HEK293T (cell line): ENCODE results near the gene ZNF730.
"Not testable (repeated sequence)": the region's sequence is repeated elsewhere in the genome, so short reads cannot be mapped to it uniquely, and the experiment has no call there.

Source experiments
- CTCF ChIA-PET: fragments of 350-600 bp; formaldehyde crosslinking; extraction: SDS; loops from one replicate; lab custom pipeline; 2021; ENCODE audit warnings: antibody characterized with exemption, inconsistent platforms; lab: Yijun Ruan, JAX
- POLR2A ChIA-PET: fragments of 350-600 bp; formaldehyde crosslinking; extraction: SDS; loops from one replicate; lab custom pipeline; 2020; ENCODE audit warnings: antibody characterized with exemption, inconsistent platforms; lab: Yijun Ruan, JAX
- DNase-seq: peaks from one replicate; pipeline ENCODE4 v3.0.0; 2012; ENCODE audit warnings: mixed read lengths; ENCODE audit errors: extremely low spot score
- ARNT ChIP-seq: fragments of 450-650 bp; IDR thresholded peaks from 2 replicates; pipeline ENCODE4 v1.6.1; 2017; ENCODE audit warnings: mild to moderate bottlenecking
- BHLHE40 ChIP-seq: fragments of 450-650 bp; IDR thresholded peaks from 2 replicates; pipeline ENCODE4 v1.6.1; 2016; ENCODE audit warnings: mild to moderate bottlenecking, moderate library complexity, borderline replicate concordance
- CTBP1 ChIP-seq: fragments of 450-650 bp; IDR thresholded peaks from 2 replicates; pipeline ENCODE4 v1.6.1; 2016; ENCODE audit warnings: borderline replicate concordance
- ELF4 ChIP-seq: fragments of 450-650 bp; IDR thresholded peaks from 2 replicates; pipeline ENCODE4 v1.6.1; 2017; ENCODE audit warnings: antibody characterized with exemption
- FOXA1 ChIP-seq: fragments of 450-650 bp; IDR thresholded peaks from 2 replicates; pipeline ENCODE4 v1.6.1; 2016; ENCODE audit warnings: mild to moderate bottlenecking
- FOXK2 ChIP-seq: fragments of 450-650 bp; IDR thresholded peaks from 2 replicates; pipeline ENCODE4 v1.6.1; 2016; ENCODE audit warnings: mild to moderate bottlenecking
- FOXM1 ChIP-seq: fragments of 450-650 bp; IDR thresholded peaks from 2 replicates; pipeline ENCODE4 v1.6.1; 2017; ENCODE audit warnings: mild to moderate bottlenecking, borderline replicate concordance
- HDGF ChIP-seq: fragments of 450-650 bp; IDR thresholded peaks from 2 replicates; pipeline ENCODE4 v1.6.1; 2017; ENCODE audit warnings: antibody characterized with exemption, borderline replicate concordance
- L3MBTL2 ChIP-seq: fragments of 450-650 bp; conservative IDR thresholded peaks from 2 replicates; pipeline ENCODE4 v1.6.1; 2016; ENCODE audit warnings: mild to moderate bottlenecking
- LEF1 ChIP-seq: fragments of 450-650 bp; IDR thresholded peaks from 2 replicates; pipeline ENCODE4 v1.6.1; 2017; ENCODE audit warnings: mild to moderate bottlenecking, borderline replicate concordance
- NFRKB ChIP-seq: fragments of 450-650 bp; IDR thresholded peaks from 2 replicates; pipeline ENCODE4 v1.6.1; 2016; ENCODE audit warnings: mild to moderate bottlenecking, moderate library complexity
- SP1 ChIP-seq: fragments of 450-650 bp; IDR thresholded peaks from 2 replicates; pipeline ENCODE4 v1.6.1; 2017
- SUZ12 ChIP-seq: fragments of 450-650 bp; IDR thresholded peaks from 2 replicates; pipeline ENCODE4 v1.6.1; 2016; ENCODE audit warnings: mild to moderate bottlenecking
- TARDBP ChIP-seq: fragments of 450-650 bp; IDR thresholded peaks from 2 replicates; pipeline ENCODE4 v1.6.1; 2016
- ZNF384 ChIP-seq: fragments of 450-650 bp; IDR thresholded peaks from 2 replicates; pipeline ENCODE4 v1.6.1; 2016
- TF ChIP-seq, protein P1 (sequence below): fragments of 450-650 bp; IDR thresholded peaks from 2 replicates; pipeline ENCODE4 v1.6.1; 2016

The ZNF730 gene

DNA sequence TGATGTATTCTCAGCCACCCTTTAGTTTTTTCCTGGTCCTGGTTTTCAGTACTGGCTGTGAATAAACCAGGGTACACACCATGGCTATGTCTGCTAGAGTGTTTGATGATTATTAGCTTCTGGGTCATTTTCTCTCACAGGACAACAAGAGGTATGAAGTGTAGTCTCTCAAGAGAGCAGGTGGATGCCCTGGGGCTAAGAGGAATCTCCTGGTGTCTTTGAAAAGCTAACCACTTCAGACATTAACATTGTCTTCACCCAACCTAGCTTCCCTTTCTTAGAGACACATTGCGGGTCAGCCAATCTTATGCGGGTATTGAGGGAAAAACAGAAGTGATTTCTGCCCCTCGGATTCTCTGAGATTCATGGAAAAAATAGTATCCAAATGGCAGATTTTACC, 1.6 kb downstream of the ZNF730 start:
- POLR2A ChIA-PET: no interaction called here
- CTCF ChIA-PET: no interaction called here

GRCh38 chr19:23134211-23134610, 17.4 kb downstream of the ZNF730 start:
- DNase-seq, POLR2A ChIA-PET, CTCF ChIA-PET: not testable (repeated sequence)

More for the DNA sequence above, 1.6 kb downstream of the ZNF730 start:
- no peak for DNase-seq
- TF ChIP-seq SP1 (no peak), TARDBP (no peak), HDGF (no peak), ARNT (no peak), FOXK2 (no peak), SUZ12 (no peak), L3MBTL2 (no peak), NFRKB (no peak), BHLHE40 (no peak), LEF1 (no peak), FOXA1 (no peak), ZNF384 (no peak), FOXM1 (no peak), ELF4 (no peak), CTBP1 (no peak)
- TF ChIP-seq, protein P1, sequence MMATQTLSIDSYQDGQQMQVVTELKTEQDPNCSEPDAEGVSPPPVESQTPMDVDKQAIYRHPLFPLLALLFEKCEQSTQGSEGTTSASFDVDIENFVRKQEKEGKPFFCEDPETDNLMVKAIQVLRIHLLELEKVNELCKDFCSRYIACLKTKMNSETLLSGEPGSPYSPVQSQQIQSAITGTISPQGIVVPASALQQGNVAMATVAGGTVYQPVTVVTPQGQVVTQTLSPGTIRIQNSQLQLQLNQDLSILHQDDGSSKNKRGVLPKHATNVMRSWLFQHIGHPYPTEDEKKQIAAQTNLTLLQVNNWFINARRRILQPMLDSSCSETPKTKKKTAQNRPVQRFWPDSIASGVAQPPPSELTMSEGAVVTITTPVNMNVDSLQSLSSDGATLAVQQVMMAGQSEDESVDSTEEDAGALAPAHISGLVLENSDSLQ: no peak

GRCh38 chr19:23145617-23146415, 29.0 kb downstream of the ZNF730 start:
- POLR2A ChIA-PET: no interaction called here
- CTCF ChIA-PET: no interaction called here
- DNase-seq: no peak
- TF ChIP-seq ARNT (no peak), BHLHE40 (no peak), SUZ12 (no peak), FOXA1 (no peak), NFRKB (no peak), FOXK2 (no peak), L3MBTL2 (no peak), ELF4 (no peak)

GRCh38 chr19:23160766-23161165, 43.9 kb downstream of the ZNF730 start:
- POLR2A ChIA-PET: no interaction called here

DNA sequence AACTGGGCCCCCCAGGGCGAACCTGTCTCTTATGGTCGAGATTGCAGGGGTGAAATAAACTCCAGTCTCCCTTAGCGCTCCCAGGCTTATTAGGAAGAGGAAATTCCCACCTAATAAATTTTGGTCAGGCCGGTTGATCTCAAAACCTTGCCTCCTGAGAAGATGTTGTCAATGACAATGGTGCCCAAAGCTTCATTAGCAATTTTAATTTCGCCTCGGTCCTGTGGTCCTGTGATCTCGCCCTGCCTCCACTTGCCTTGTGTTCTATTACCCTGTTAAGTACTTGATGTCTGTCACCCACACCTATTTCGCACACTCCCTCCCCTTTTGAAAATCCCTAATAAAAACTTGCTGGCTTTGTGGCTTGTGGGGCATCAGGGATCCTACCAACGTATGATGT, 51.5 kb downstream of the ZNF730 start:
- DNase-seq, CTCF ChIA-PET, POLR2A ChIA-PET: not testable (repeated sequence)

More at GRCh38 chr19:23160766-23161165, 43.9 kb downstream of the ZNF730 start:
- CTCF ChIA-PET: no interaction called here
- DNase-seq: no peak
- TF ChIP-seq SP1: no peak
- no peak for TF ChIP-seq ELF4
- no peak for TF ChIP-seq NFRKB
- no peak for TF ChIP-seq L3MBTL2
- TF ChIP-seq CTBP1: no peak
- no peak for TF ChIP-seq BHLHE40
- TF ChIP-seq HDGF: no peak
- no peak for TF ChIP-seq FOXM1

DNA sequence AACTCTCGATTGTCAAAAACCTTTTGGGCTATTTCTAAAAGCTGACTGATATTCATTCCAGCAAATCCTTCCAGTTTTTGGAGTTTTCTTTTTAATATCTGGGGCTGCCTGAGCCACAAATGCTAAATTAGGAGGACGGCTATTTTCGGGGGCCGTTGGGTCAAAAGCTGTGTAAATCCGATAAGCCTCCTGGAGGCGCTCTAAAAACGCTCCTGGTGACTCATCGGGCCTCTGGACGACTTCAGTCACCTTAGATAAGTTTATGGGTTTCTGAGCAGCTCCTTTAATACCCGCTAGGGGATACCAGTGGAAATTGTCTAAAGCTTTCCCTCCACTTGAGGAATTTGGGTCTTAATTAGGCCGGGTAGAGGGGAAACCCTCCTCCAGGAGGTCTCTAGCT, 66.4 kb downstream of the ZNF730 start:
- CTCF ChIA-PET: no interaction called here
- no peak for DNase-seq
- TF ChIP-seq HDGF (no peak), FOXK2 (no peak), FOXA1 (no peak), TARDBP (no peak), SUZ12 (no peak), NFRKB (no peak), LEF1 (no peak), CTBP1 (no peak), L3MBTL2 (no peak), BHLHE40 (no peak), ARNT (no peak), FOXM1 (no peak)
- TF ChIP-seq, protein P1: no peak
- POLR2A ChIA-PET: no interaction called here

- ChIA-PET CTCF (no interaction called here), POLR2A (no interaction called here)
- TF ChIP-seq FOXM1: no peak
- TF ChIP-seq, protein P1: no peak
- no peak for TF ChIP-seq ARNT
- TF ChIP-seq TARDBP: no peak
- TF ChIP-seq ZNF384: no peak
- no peak for DNase-seq
Measured at GRCh38 chr19:23190341-23190740, 73.5 kb downstream of the ZNF730 start.
